ENCODE results near the gene PLD5. TPM values are rescaled to one million over a fixed set of nuclear protein-coding genes. Genes with fewer than 3 reads are reported as not detected.

The PLD5 gene
- total RNA-seq, 1 donor from 2014 or later: 0.96 TPM

- H3K27me3 Mint-ChIP-seq (ENCODE audit: unreplicated experiment): no peaks in the 10 kb centered on the region
- TF ChIP-seq CTCF (IDR thresholded peaks at IDR 0.05; ENCODE audit: partially characterized antibody, unreplicated experiment): no peak
- no peaks in the 10 kb centered on the region for H3K36me3 Mint-ChIP-seq (ENCODE audit: unreplicated experiment)
- H3K4me1 Mint-ChIP-seq (ENCODE audit: low read depth, unreplicated experiment): no peaks in the 10 kb centered on the region
- no peak overlapping the region for H3K4me3 Mint-ChIP-seq (ENCODE audit: unreplicated experiment)
- no peak overlapping the region for H3K27ac Mint-ChIP-seq (ENCODE audit: unreplicated experiment)
- H3K9me3 Mint-ChIP-seq (ENCODE audit: unreplicated experiment): peaks cover 1% of the 10 kb centered on the region
- no peak for DNase-seq
Observed at GRCh38 chr1:242243472-242243871, 281.0 kb downstream of the PLD5 start.

- no peaks in the 10 kb centered on the region for H3K4me1 Mint-ChIP-seq (ENCODE audit: low read depth, unreplicated experiment)
- H3K4me3 Mint-ChIP-seq (ENCODE audit: unreplicated experiment): no peak overlapping the region
- DNase-seq: no peak
- peaks cover 1% of the 10 kb centered on the region for H3K9me3 Mint-ChIP-seq (ENCODE audit: unreplicated experiment)
- TF ChIP-seq CTCF (IDR thresholded peaks at IDR 0.05; ENCODE audit: partially characterized antibody, unreplicated experiment): no peak
- no peaks in the 10 kb centered on the region for H3K27me3 Mint-ChIP-seq (ENCODE audit: unreplicated experiment)
- H3K27ac Mint-ChIP-seq (ENCODE audit: unreplicated experiment): no peak overlapping the region
- H3K36me3 Mint-ChIP-seq (ENCODE audit: unreplicated experiment): no peaks in the 10 kb centered on the region
Observed at GRCh38 chr1:242242983-242243382, 281.5 kb downstream of the PLD5 start.

- Mint-ChIP-seq H3K36me3 (ENCODE audit: unreplicated experiment) (no peaks in the 10 kb centered on the region), H3K27ac (ENCODE audit: unreplicated experiment) (no peak overlapping the region), H3K27me3 (ENCODE audit: unreplicated experiment) (no peaks in the 10 kb centered on the region), H3K4me1 (ENCODE audit: low read depth, unreplicated experiment) (no peaks in the 10 kb centered on the region), H3K4me3 (ENCODE audit: unreplicated experiment) (no peak overlapping the region), H3K9me3 (ENCODE audit: unreplicated experiment) (peaks cover 1% of the 10 kb centered on the region)
- no peak for TF ChIP-seq CTCF (IDR thresholded peaks at IDR 0.05; ENCODE audit: partially characterized antibody, unreplicated experiment)
- DNase-seq: no peak
Observed at GRCh38 chr1:242241936-242242335, 282.6 kb downstream of the PLD5 start.

- Mint-ChIP-seq H3K27ac (ENCODE audit: unreplicated experiment) (no peak overlapping the region), H3K4me3 (ENCODE audit: unreplicated experiment) (no peak overlapping the region), H3K9me3 (ENCODE audit: unreplicated experiment) (no peaks in the 10 kb centered on the region), H3K36me3 (ENCODE audit: unreplicated experiment) (no peaks in the 10 kb centered on the region), H3K4me1 (ENCODE audit: low read depth, unreplicated experiment) (no peaks in the 10 kb centered on the region), H3K27me3 (ENCODE audit: unreplicated experiment) (no peaks in the 10 kb centered on the region)
- TF ChIP-seq CTCF (IDR thresholded peaks at IDR 0.05; ENCODE audit: partially characterized antibody, unreplicated experiment): no peak
- no peak for DNase-seq
Observed at GRCh38 chr1:242240691-242241090, 283.8 kb downstream of the PLD5 start.

- Mint-ChIP-seq H3K36me3 (ENCODE audit: unreplicated experiment) (no peaks in the 10 kb centered on the region), H3K9me3 (ENCODE audit: unreplicated experiment) (no peaks in the 10 kb centered on the region), H3K27me3 (ENCODE audit: unreplicated experiment) (no peaks in the 10 kb centered on the region), H3K27ac (ENCODE audit: unreplicated experiment) (no peak overlapping the region), H3K4me3 (ENCODE audit: unreplicated experiment) (no peak overlapping the region), H3K4me1 (ENCODE audit: low read depth, unreplicated experiment) (no peaks in the 10 kb centered on the region)
- no peak for DNase-seq
- no peak for TF ChIP-seq CTCF (IDR thresholded peaks at IDR 0.05; ENCODE audit: partially characterized antibody, unreplicated experiment)
Observed at GRCh38 chr1:242240077-242240476, 284.4 kb downstream of the PLD5 start.

Data from glutamatergic neuron (in vitro differentiated cells).